Measurements from ENCODE around the gene JAKMIP1. TPM values are rescaled to one million over a fixed set of nuclear protein-coding genes. Genes with fewer than 3 reads are reported as not detected.

JAKMIP1 gene
- total RNA-seq, 1 experiment from 2014 or later = not detected

DNA sequence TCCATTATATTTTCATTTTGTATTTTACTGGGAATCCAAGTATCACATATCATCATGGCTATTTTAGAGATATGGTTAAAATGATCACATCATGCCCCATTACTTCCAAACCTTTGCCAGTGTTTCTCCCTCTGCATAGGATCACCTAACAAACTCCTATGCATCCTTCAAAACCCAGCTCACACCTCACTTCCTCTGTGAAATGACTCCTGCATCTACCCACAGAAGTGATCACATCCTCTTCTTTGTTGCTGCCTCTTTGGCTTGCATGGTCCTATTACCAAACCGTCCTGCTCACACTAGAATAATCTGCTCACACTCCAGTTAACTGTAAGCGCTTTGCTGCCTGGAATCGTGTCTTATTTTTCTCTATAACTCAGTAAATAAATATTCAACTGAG is 107.4 kb downstream of the JAKMIP1 start:
- ChIA-PET CTCF (no interaction called here), POLR2A (no interaction called here), RAD21 (ENCODE audit: low non-redundant PET in 1 of 2, low total read pairs in 2 of 2, uncharacterized antibody in 2 of 2, unreplicated experiment in 2 of 2) (no interaction called here)
- intact Hi-C loops (cut with micrococcal nuclease) = no loop called here
- Histone ChIP-seq H3K9ac (ENCODE audit: low read length) (no peak overlapping the region), H4K20me1 (ENCODE audit: insufficient read depth) (no peaks in the 10 kb centered on the region), H3K9me2 (ENCODE audit: insufficient read depth) (no peaks in the 10 kb centered on the region), H3K4me1 (ENCODE audit: control insufficient read depth in 1 of 2, insufficient read depth in 2 of 2, low read length in 2 of 2) (peaks cover 0 to 4% of the 10 kb centered on the region in 2 experiments; a peak in 1 of 4 replicates), H2AFZ (ENCODE audit: low read depth, low read length, poor library complexity, severe bottlenecking) (no peak overlapping the region), H3K4me3 (replicated peaks in 1 of 2; ENCODE audit: low read depth in 1 of 2, low read length in 2 of 2) (no peak overlapping the region), H3K27ac (ENCODE audit: low read depth, low read length) (no peak overlapping the region), H3K79me2 (ENCODE audit: insufficient read depth, low read length) (no peaks in the 10 kb centered on the region), H3K36me3 (ENCODE audit: control insufficient read depth in 1 of 2, insufficient read depth in 2 of 2, low read length in 2 of 2) (no peaks in the 10 kb centered on the region), H3K4me2 (ENCODE audit: low read length) (no peak overlapping the region), H3K27me3 (ENCODE audit: insufficient read depth, low read length) (peaks cover 21% of the 10 kb centered on the region), H3K9me3 (ENCODE audit: control insufficient read depth in 1 of 2, insufficient read depth in 1 of 2, low read depth in 1 of 2, low read length in 2 of 2) (no peaks in the 10 kb centered on the region)
- TF ChIP-seq CBX3 (IDR thresholded peaks at IDR 0.05; ENCODE audit: low read depth) = no peak
- no peak for TF ChIP-seq YY1 (IDR thresholded peaks at IDR 0.05; ENCODE audit: extremely low read depth, insufficient replicate concordance, low read depth, low read length)
- TF ChIP-seq JUND (IDR thresholded peaks at IDR 0.05) = no peak
- TF ChIP-seq, protein P1, sequence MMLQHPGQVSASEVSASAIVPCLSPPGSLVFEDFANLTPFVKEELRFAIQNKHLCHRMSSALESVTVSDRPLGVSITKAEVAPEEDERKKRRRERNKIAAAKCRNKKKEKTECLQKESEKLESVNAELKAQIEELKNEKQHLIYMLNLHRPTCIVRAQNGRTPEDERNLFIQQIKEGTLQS (IDR thresholded peaks at IDR 0.05) = no peak
- DNase-seq (ENCODE audit: low read depth, low spot score) (no peak), ATAC-seq (no peak)
- no TSS peak for BruUV-seq (replicated peaks)

DNA sequence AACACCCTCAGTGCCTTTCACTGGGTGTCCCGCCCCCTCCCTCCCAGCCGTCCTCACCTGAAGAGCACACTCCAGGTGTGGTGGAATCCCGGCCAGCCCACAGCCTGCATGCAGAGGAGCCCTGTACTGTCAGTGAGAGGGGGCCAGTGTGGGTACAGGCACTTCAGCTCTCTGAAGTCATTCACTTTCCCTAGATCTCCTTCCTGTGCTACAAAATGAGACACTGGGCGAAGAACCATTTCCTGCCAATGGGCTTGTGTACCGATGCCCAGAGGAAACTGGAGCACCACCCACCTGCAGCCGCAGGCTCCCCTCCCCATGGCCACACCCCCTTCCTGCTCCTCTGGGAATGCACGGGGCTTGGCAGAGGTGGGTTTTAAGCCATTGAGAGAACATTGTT is 108.2 kb downstream of the JAKMIP1 start:
- ChIA-PET CTCF (no interaction called here), POLR2A (no interaction called here), RAD21 (ENCODE audit: low non-redundant PET in 1 of 2, low total read pairs in 2 of 2, uncharacterized antibody in 2 of 2, unreplicated experiment in 2 of 2) (no interaction called here)
- DNase-seq (ENCODE audit: low read depth, low spot score) (no peak), ATAC-seq (no peak)
- no peak overlapping the region for H3K9ac ChIP-seq (ENCODE audit: low read length)
- intact Hi-C loops (cut with micrococcal nuclease) = no loop called here
- no peaks in the 10 kb centered on the region for H4K20me1 ChIP-seq (ENCODE audit: insufficient read depth)
- no peak overlapping the region for H3K4me3 ChIP-seq (replicated peaks in 1 of 2; ENCODE audit: low read depth in 1 of 2, low read length in 2 of 2)
- H3K79me2 ChIP-seq (ENCODE audit: insufficient read depth, low read length) = no peaks in the 10 kb centered on the region
- H3K36me3 ChIP-seq (ENCODE audit: control insufficient read depth in 1 of 2, insufficient read depth in 2 of 2, low read length in 2 of 2) = no peaks in the 10 kb centered on the region
- peaks cover 21% of the 10 kb centered on the region for H3K27me3 ChIP-seq (ENCODE audit: insufficient read depth, low read length)
- H3K4me2 ChIP-seq (ENCODE audit: low read length) = no peak overlapping the region
- H3K27ac ChIP-seq (ENCODE audit: low read depth, low read length) = no peak overlapping the region
- H3K9me2 ChIP-seq (ENCODE audit: insufficient read depth) = no peaks in the 10 kb centered on the region
- TF ChIP-seq EGR1 (IDR thresholded peaks at IDR 0.05; ENCODE audit: low read depth) (no peak), ZFX (IDR thresholded peaks at IDR 0.05) (no peak), JUND (IDR thresholded peaks at IDR 0.05) (no peak), EZH2 (IDR thresholded peaks at IDR 0.05) (no peak)
- H3K4me1 ChIP-seq (ENCODE audit: control insufficient read depth in 1 of 2, insufficient read depth in 2 of 2, low read length in 2 of 2) = peaks cover 0 to 4% of the 10 kb centered on the region in 2 experiments; a peak in 1 of 4 replicates
- H2AFZ ChIP-seq (ENCODE audit: low read depth, low read length, poor library complexity, severe bottlenecking) = no peak overlapping the region
- no peaks in the 10 kb centered on the region for H3K9me3 ChIP-seq (ENCODE audit: control insufficient read depth in 1 of 2, insufficient read depth in 1 of 2, low read depth in 1 of 2, low read length in 2 of 2)
- BruUV-seq (replicated peaks) = no TSS peak
